Stimulated activated CD4-positive, alpha-beta T cell treated with anti-CD3 and anti-CD28 coated beads, TNF-alpha, amount 100 ng/mL, for 1 hour (primary cell): ENCODE measurements around the gene PHEX.

Source experiments
- DNase-seq, 3 donors: peaks; one replicate each; pipeline ENCODE4 v3.0.0-alpha.2; 2020; ENCODE audit warnings: low read depth in 3 of 3, low spot score in 1 of 3

The PHEX gene

GRCh38 chrX:22097012-22097694, 65.0 kb downstream of the PHEX start:
- no peak for DNase-seq

GRCh38 chrX:22105231-22105630, 73.1 kb downstream of the PHEX start:
- DNase-seq: no peak

GRCh38 chrX:22105971-22106370, 73.8 kb downstream of the PHEX start:
- no peak for DNase-seq

- no peak for DNase-seq
Measured at GRCh38 chrX:22109442-22109841, 77.3 kb downstream of the PHEX start.

DNA sequence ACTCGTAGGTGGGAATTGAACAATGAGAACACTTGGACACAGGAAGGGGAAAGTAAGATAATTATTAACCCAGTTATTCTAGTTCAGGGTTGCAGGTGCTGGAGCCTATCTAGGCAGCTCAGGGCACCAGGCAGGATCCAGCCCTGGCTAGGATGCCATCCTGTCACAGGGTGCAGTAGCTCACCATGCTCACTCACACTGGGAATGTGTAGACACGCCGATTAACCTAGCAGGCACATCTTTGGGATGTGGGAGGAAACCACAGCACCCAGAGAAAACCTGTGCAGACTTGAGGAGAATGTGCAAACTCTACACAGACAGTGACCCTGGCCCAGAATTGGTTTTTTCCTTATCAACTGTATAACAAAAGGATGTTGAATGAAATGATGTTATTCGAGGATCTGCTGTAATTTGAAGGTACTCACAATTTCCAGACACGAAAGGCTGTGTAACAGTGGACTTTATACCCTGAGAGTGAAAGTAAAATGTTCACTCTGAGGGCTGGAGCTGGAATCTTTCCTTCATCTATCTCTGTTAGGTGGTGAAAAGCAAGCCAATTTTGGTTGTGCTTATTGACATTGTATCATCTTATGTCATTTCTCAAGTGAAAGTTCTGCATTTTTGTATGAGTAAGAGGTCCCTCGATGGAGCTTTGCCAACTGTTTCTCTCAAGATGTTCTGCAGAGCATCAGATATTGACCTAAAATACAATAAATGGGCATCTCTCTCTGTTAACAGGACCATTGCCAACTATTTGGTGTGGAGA, 78.8 kb downstream of the PHEX start:
- no peak for DNase-seq

GRCh38 chrX:22116605-22117546, 84.8 kb downstream of the PHEX start:
- DNase-seq: no peak

DNA sequence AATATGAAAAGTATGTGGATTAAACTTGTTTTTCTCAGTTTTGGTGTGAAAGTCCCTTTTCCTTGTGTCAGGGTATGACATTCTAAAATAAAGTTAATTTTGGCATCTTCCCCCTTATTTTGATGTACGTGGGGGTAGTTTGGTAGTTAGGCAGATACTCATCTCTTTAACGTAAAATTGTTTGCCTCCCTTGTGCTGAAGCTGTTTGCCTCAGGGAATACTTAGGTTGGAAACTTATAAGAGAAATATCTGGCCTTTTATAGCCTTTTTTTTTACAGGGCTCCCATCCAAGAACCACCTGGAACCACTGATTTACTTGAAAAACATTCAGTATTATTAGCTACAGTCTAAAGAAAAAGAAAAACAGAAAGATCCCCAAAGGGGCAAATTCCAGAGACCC, 85.5 kb downstream of the PHEX start:
- DNase-seq: no peak

- no peak for DNase-seq
Measured at GRCh38 chrX:22118161-22118830, 86.2 kb downstream of the PHEX start.

DNA sequence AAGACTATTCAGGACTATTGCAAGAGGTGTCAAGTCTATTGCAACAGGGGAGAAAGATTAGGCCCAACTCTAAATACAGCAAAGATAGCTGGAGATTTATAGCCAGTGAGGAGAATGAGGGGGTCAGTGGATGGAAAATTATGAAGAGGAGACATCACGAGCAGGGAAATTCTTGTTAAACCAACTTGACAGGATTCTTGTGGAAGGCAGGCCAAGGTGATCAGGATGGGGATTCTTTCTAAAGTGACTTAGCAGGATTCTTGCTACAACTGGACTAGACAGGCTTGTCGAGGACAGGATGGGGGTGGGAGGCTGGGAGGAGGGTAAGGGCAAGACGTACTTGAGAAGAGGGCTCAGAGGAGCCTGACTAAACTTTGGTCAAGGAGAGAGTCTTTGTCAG, 89.0 kb downstream of the PHEX start:
- DNase-seq: no peak

DNA sequence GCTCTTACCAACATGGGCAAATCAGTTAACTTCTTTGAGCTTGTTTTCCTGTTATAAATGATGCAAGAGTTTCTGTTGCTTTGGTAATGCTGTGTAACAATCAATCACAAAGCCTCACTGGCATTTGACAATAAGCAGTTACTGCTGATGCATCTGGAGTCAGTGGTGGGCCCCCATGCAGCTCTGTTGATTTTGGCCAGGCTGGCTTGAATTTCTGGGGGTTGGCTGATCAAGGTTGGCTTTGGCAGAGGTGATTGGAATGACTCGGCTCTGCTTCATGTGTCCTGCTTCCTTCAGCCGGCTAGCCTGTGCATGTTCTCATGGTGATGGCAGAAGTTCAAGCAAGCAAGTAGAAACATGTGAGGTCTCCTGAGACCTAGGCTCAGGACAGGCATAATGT, 90.4 kb downstream of the PHEX start:
- no peak for DNase-seq

DNA sequence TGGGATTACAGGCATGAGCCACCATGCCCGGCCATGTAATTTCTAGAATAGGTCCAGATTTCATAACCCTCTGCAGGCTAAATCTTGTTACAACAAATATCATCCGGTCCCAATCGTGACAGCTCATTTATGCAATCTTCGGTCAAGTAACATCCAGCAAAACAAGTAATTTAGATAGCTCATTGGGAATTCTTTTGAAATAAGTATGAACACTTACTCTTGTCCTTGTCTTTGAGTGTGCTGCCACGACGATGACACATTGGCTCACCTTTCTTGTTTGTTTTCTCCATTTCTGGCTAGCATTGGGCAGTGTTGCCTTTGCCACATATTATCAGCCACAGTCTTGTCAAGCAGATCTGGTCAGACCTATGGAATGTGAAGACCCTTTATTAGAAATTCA, 92.0 kb downstream of the PHEX start:
- DNase-seq: no peak

GRCh38 chrX:22125481-22125880, 93.4 kb downstream of the PHEX start:
- DNase-seq: no peak

DNA sequence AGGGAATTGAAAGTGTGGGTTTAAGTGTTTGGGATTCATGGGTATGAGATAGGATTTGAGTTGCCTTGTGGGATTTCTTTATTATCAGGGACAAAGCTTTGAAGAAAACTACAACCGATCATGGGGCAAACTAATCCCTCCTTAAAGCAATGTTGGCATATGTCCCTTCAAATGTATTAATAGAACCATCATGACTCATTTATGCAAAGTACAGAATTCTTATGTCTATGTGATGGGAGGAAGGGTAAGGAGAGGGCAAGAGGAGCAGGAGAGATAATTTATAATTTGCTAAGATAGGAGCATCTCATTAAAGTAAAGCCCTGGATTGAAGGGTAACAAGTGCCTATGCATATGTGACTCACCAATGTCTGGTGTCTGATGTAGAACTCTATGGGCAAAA, 94.2 kb downstream of the PHEX start:
- DNase-seq: no peak

DNA sequence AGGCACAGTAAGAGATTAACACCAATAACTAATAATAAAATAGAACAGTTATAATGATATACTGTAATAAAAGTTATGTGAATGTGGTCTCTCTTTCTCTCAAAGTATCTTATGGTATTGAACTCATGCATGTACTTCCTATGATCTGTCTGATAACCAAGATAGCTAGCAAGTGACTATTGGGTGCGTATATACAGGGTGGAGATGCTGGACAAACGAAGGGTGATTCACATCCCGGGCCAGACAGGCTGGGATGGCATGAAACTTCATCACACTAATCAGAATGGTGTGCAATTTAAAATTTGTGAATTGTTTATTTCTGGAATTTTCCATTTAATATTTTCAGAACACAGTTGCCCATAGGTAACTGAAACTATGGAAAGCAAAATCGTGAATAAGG, 96.8 kb downstream of the PHEX start:
- DNase-seq: no peak

GRCh38 chrX:22134681-22135080, 102.6 kb downstream of the PHEX start:
- DNase-seq: no peak

GRCh38 chrX:22135171-22135711, 103.1 kb downstream of the PHEX start:
- no peak for DNase-seq

GRCh38 chrX:22135994-22136684, 104.0 kb downstream of the PHEX start:
- no peak for DNase-seq

- DNase-seq: no peak
Measured at GRCh38 chrX:22136711-22137110, 104.6 kb downstream of the PHEX start.

DNA sequence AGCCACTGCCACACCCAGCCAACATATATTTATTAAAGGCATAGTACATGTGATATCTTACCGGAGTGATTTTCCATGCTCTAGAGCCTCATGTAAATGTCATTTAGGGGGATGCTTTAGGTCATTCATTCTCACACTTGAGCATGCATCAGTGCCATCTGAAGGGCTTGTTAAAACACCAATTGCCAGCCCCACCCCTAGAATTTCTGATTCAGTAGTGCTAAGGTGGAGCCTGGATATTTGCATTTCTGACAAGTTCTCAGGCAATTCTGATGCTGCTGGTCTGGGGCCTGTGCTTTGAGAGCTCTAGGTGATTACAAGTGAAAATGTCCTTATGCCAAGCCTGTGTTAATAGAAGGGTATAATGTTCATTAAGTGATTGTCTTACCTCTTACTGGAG, 107.7 kb downstream of the PHEX start:
- no peak for DNase-seq

- no peak for DNase-seq
Measured at GRCh38 chrX:22141047-22141730, 109.1 kb downstream of the PHEX start.
